Vein endothelial cell (primary cell): ENCODE results near the gene MEIG1. TPM values are rescaled to one million over a fixed set of nuclear protein-coding genes. Genes with fewer than 3 reads are reported as not detected.

Experiments
- total RNA-seq: library from RNA; depleted of rRNA; stranded (reverse); fragments of >200 nt; gene quantifications from 2 replicates; pipeline ENCODE4 v1.2.3, GENCODE V29; 2012

Gene MEIG1, protein sequence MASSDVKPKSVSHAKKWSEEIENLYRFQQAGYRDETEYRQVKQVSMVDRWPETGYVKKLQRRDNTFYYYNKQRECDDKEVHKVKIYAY
- total RNA-seq, result not detected in 2 replicates

GRCh38 chr10:14959221-14960057 lies at the start of gene MEIG1:
TSS of gene MEIG1 (plus strand) at chr10:14959388. CDS start at chr10:14966469, 7,081 bp downstream.

GRCh38 chr10:14954001-14954770 lies 5.0 kb upstream of the MEIG1 start, which contains the start of gene DCLRE1C:
TSS of gene DCLRE1C (minus strand) at chr10:14954096. CDS start at chr10:14954010, 86 bp downstream.

Other genes starting within 250 kb of the MEIG1 start
- gene FAM107B, start 184.5 kb upstream of the MEIG1 start, total RNA-seq, result 159 and 174 TPM in 2 replicates
- gene CDNF, start 121.4 kb upstream of the MEIG1 start, total RNA-seq, result 0.86 and 1.6 TPM in 2 replicates
- 11.1 and 18.6 TPM in 2 replicates for gene HSPA14, start 121.1 kb upstream of the MEIG1 start, total RNA-seq
- 17.0 and 22.2 TPM in 2 replicates for gene MSANTD7, start 121.1 kb upstream of the MEIG1 start, total RNA-seq
- gene SUV39H2, start 80.5 kb upstream of the MEIG1 start, total RNA-seq, result 14.4 and 21.3 TPM in 2 replicates
- gene DCLRE1C, start 5.3 kb upstream of the MEIG1 start, total RNA-seq, result 5.6 and 11.4 TPM in 2 replicates
- under 0.01 TPM in 1 of 2 replicates, not detected in the other for gene OLAH, start 84.6 kb downstream of the MEIG1 start, total RNA-seq
- 0.65 and 1.9 TPM in 2 replicates for gene ACBD7, start 129.4 kb downstream of the MEIG1 start, total RNA-seq
- 12.4 and 13.0 TPM in 2 replicates for gene RPP38, start 138.0 kb downstream of the MEIG1 start, total RNA-seq
- gene NMT2, start 209.3 kb downstream of the MEIG1 start, total RNA-seq, result 77.2 and 101 TPM in 2 replicates